ENCODE results near the gene LCE3A.

DNA sequence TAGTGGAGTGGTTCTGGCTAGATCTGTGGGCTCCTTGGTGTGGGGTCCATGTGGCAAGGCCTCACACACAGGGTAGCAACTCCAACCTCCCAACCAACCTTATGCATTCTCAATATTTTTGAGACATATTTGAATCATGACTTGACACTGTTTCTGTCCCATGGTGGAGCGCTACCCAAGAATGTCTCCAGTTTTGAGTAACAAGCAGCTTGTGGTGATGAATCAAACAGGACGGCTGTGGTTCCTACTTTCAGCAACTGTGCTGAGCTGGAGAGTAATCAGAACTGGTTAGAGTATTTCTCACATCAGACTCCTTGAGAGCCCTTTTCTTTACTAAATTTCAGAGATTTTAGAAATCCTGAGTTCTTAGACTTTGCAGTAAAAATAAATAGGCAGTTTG, 45.7 kb downstream of the LCE3A start:
- TF ChIP-seq, protein P1, sequence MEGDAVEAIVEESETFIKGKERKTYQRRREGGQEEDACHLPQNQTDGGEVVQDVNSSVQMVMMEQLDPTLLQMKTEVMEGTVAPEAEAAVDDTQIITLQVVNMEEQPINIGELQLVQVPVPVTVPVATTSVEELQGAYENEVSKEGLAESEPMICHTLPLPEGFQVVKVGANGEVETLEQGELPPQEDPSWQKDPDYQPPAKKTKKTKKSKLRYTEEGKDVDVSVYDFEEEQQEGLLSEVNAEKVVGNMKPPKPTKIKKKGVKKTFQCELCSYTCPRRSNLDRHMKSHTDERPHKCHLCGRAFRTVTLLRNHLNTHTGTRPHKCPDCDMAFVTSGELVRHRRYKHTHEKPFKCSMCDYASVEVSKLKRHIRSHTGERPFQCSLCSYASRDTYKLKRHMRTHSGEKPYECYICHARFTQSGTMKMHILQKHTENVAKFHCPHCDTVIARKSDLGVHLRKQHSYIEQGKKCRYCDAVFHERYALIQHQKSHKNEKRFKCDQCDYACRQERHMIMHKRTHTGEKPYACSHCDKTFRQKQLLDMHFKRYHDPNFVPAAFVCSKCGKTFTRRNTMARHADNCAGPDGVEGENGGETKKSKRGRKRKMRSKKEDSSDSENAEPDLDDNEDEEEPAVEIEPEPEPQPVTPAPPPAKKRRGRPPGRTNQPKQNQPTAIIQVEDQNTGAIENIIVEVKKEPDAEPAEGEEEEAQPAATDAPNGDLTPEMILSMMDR (IDR thresholded peaks at IDR 0.05), result no peak
- TF ChIP-seq POLR2A (IDR thresholded peaks at IDR 0.05), result no peak

Measured in adrenal gland (tissue), 5 donors.